ENCODE data around the gene IFT122.
A peak's percentile ranks its signal among the peaks of the same experiment; 100 is the strongest.
"Not testable (repeated sequence)": the region's sequence is repeated elsewhere in the genome, so short reads cannot be mapped to it uniquely, and the experiment has no call there.

Gene IFT122

DNA sequence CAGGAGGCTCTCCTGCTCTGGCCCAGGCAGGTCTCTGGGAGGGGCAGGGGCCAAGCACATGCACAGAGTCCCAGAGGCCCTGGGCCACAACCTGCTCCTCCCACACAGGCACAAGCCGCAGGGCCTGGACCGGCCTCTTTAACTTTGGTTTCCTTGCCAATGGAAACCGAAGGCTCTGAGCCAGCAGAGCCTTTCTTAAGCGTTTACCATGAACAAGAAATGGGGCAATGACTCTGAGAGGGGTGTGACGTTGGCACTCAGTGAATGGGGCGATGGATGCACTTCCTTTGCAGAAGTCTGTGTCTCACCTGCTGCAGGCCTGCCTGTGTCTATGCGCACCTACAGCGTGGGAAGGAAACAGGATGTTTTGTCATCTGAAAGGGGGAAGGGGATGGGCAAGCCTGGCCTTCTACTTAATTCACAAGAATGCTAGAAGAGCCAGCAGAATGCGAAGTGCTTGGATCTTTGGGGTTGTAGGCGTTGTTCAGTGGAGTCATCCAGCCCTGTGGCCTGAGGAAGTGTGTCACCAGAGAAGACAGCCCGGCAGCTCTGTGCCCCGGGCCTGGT is 41.8 kb downstream of the IFT122 start:
- no peak for FAIRE-seq
- no peak for DNase-seq (ENCODE audit: insufficient read length, low spot score)
- TF ChIP-seq POU2F2 (IDR thresholded peaks at IDR 0.05; ENCODE audit: low read depth, low read length) = no peak
- no peak for TF ChIP-seq PAX5 (IDR thresholded peaks at IDR 0.05; ENCODE audit: insufficient read depth, low read length, severe bottlenecking)
- no peak for TF ChIP-seq POLR2A (IDR thresholded peaks at IDR 0.05; ENCODE audit: low read depth, low read length)
- TF ChIP-seq TAF1 (IDR thresholded peaks at IDR 0.05; ENCODE audit: low read depth, low read length) = no peak
- no peak for TF ChIP-seq SPI1 (IDR thresholded peaks at IDR 0.05; ENCODE audit: low read depth, low read length)
- TF ChIP-seq POLR2AphosphoS5 (IDR thresholded peaks at IDR 0.05; ENCODE audit: low read depth, low read length) = no peak

DNA sequence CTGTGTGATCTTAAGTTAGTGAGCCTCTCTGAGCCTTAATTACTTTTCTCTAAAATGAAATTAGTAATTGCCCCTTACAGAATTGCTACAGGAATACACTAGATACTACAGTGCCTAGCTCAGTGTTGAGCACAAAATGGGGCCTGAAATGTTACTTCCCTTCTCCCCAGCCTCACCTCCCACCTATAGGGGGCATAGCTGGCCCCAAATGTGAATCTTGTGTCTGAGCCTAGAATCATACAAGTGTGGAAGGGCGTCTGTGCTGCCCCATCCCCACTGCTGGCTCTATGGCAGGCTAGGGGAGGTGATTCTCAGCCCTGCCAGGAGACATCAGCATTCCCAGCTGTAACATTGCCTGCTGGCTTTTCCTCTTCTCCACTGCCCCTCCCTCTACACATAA is 42.7 kb downstream of the IFT122 start:
- no peak for DNase-seq (ENCODE audit: insufficient read length, low spot score)
- FAIRE-seq = no peak
- TF ChIP-seq POLR2A (IDR thresholded peaks at IDR 0.05; ENCODE audit: low read depth, low read length) = no peak
- TF ChIP-seq POU2F2 (IDR thresholded peaks at IDR 0.05; ENCODE audit: low read depth, low read length) = no peak
- no peak for TF ChIP-seq TAF1 (IDR thresholded peaks at IDR 0.05; ENCODE audit: low read depth, low read length)
- no peak for TF ChIP-seq POLR2AphosphoS5 (IDR thresholded peaks at IDR 0.05; ENCODE audit: low read depth, low read length)
- no peak for TF ChIP-seq PAX5 (IDR thresholded peaks at IDR 0.05; ENCODE audit: insufficient read depth, low read length, severe bottlenecking)
- TF ChIP-seq SPI1 (IDR thresholded peaks at IDR 0.05; ENCODE audit: low read depth, low read length) = no peak

DNA sequence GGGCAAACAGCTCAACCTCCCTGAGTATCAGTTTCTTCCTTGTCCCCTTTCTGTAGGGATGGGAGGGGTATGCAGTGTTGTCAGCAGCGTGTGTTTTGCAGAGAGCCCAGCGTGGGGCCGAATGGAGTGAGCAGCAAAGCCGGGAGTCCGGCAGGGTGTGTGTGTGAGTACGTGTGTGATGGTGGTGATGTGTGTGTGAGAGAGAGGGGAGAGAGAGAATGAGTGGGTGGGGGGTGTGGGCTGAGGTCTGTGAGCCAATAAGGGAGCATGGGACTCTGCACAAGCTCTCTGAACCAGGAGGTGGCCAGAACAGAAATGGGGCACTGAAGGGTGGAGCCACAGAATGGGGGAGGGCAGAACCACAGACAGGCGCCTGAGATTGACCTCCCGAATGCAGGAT is 43.8 kb downstream of the IFT122 start:
- FAIRE-seq (no peak), DNase-seq (ENCODE audit: insufficient read length, low spot score) (no peak)
- TF ChIP-seq TAF1 (IDR thresholded peaks at IDR 0.05; ENCODE audit: low read depth, low read length) = no peak
- no peak for TF ChIP-seq SPI1 (IDR thresholded peaks at IDR 0.05; ENCODE audit: low read depth, low read length)
- TF ChIP-seq POLR2A (IDR thresholded peaks at IDR 0.05; ENCODE audit: low read depth, low read length) = no peak
- no peak for TF ChIP-seq POU2F2 (IDR thresholded peaks at IDR 0.05; ENCODE audit: low read depth, low read length)
- TF ChIP-seq POLR2AphosphoS5 (IDR thresholded peaks at IDR 0.05; ENCODE audit: low read depth, low read length) = no peak
- TF ChIP-seq PAX5 (IDR thresholded peaks at IDR 0.05; ENCODE audit: insufficient read depth, low read length, severe bottlenecking) = no peak

DNA sequence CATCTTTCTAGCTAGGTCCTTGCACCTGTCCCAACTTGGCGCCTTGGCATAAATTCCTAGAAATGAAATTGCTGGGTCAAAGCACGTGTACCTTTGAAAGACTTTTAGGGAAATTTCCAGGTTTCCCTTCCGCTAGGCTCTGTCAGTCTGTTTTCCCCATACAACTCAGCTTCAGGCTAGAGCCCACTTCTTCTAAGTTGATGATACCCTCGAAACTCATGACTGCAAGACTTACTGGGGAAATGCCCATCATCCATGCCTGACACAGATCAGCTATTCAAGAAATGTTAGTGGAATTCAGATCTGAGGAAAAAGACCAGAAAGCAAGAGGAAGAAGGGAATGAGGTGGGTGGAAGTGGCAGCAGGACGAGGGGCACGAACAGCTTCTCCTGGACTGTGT is 45.1 kb downstream of the IFT122 start:
- not testable (repeated sequence) for DNase-seq (ENCODE audit: insufficient read length, low spot score); FAIRE-seq

GRCh38 chr3:129485721-129486663 is 46.0 kb downstream of the IFT122 start:
- no peak for FAIRE-seq
- no peak for DNase-seq (ENCODE audit: insufficient read length, low spot score)
- TF ChIP-seq POU2F2 (IDR thresholded peaks at IDR 0.05; ENCODE audit: low read depth, low read length) (no peak), POLR2A (IDR thresholded peaks at IDR 0.05; ENCODE audit: low read depth, low read length) (no peak), POLR2AphosphoS5 (IDR thresholded peaks at IDR 0.05; ENCODE audit: low read depth, low read length) (no peak), SPI1 (IDR thresholded peaks at IDR 0.05; ENCODE audit: low read depth, low read length) (no peak), TAF1 (IDR thresholded peaks at IDR 0.05; ENCODE audit: low read depth, low read length) (no peak)

GRCh38 chr3:129486664-129487035 is 46.6 kb downstream of the IFT122 start:
- FAIRE-seq (no peak), DNase-seq (ENCODE audit: insufficient read length, low spot score) (no peak)
- TF ChIP-seq POU2F2 (IDR thresholded peaks at IDR 0.05; ENCODE audit: low read depth, low read length) (no peak), PAX5 (IDR thresholded peaks at IDR 0.05; ENCODE audit: insufficient read depth, low read length, severe bottlenecking) (no peak), POLR2A (IDR thresholded peaks at IDR 0.05; ENCODE audit: low read depth, low read length) (no peak), TAF1 (IDR thresholded peaks at IDR 0.05; ENCODE audit: low read depth, low read length) (no peak), POLR2AphosphoS5 (IDR thresholded peaks at IDR 0.05; ENCODE audit: low read depth, low read length) (no peak), SPI1 (IDR thresholded peaks at IDR 0.05; ENCODE audit: low read depth, low read length) (no peak)

DNA sequence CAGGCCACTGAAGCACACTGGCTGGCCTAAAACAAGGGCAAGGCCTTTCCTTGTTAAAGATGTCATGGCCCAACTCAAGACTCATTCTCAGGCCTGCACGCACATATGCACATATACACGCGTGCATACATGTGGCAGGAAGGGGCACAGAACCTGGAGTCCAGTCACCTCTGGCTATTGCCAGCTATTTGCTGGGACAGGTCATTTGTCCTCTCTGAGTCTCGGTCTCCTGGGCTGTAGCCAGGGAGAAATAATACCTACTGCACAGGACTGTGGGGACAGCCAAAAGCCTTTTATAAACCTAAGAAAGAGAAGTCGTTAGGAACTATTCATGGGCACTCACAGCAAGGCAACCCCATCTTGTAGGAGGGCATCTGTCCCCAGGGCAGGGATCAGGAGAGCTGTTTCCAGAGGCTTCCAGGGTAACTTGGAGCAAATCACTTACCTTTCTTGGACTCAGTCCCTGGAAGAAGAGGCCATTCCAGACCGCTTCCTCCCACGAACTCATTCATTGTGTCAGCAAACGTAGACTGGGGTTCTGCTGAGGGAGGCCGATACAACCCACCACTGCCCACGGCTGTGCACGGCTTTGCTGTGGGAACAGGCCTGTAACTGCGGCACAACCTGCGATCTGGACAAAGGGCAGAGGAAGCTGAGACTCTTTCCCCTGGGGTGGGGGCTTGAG is 47.3 kb downstream of the IFT122 start:
- no peak for FAIRE-seq
- no peak for DNase-seq (ENCODE audit: insufficient read length, low spot score)
- TF ChIP-seq TAF1 (IDR thresholded peaks at IDR 0.05; ENCODE audit: low read depth, low read length) (no peak), SPI1 (IDR thresholded peaks at IDR 0.05; ENCODE audit: low read depth, low read length) (no peak), POLR2A (IDR thresholded peaks at IDR 0.05; ENCODE audit: low read depth, low read length) (no peak), POLR2AphosphoS5 (IDR thresholded peaks at IDR 0.05; ENCODE audit: low read depth, low read length) (no peak), POU2F2 (IDR thresholded peaks at IDR 0.05; ENCODE audit: low read depth, low read length) (no peak), PAX5 (IDR thresholded peaks at IDR 0.05; ENCODE audit: insufficient read depth, low read length, severe bottlenecking) (no peak)

- DNase-seq (ENCODE audit: insufficient read length, low spot score); FAIRE-seq: not testable (repeated sequence)
Measured at GRCh38 chr3:129487868-129488335, 47.9 kb downstream of the IFT122 start.

DNA sequence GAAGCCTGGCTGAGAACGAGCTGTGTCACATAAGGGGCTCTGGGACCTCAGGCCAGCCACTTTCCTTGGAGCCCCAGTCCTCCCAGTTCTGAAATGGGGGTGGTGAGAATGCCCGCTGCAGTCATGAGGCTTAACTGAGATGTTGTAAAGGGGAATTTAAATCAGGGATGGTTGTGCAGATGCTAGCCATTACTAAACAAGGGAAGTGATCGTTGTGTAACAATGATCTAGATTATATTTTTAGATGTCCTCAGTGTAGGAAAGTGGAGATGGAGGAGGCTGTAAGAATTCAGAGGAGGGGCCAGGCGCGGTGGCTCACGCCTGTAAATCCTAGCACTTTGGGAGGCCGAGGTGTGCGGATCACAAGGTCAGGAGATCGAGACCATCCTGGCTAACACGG is 49.2 kb downstream of the IFT122 start:
- DNase-seq (ENCODE audit: insufficient read length, low spot score); FAIRE-seq: not testable (repeated sequence)

GRCh38 chr3:129490273-129490675 is 50.2 kb downstream of the IFT122 start:
- no peak for TF ChIP-seq SPI1 (IDR thresholded peaks at IDR 0.05; ENCODE audit: low read depth, low read length)
- TF ChIP-seq POLR2A (IDR thresholded peaks at IDR 0.05; ENCODE audit: low read depth, low read length) = no peak
- no peak for TF ChIP-seq TAF1 (IDR thresholded peaks at IDR 0.05; ENCODE audit: low read depth, low read length)
- TF ChIP-seq PAX5 (IDR thresholded peaks at IDR 0.05; ENCODE audit: insufficient read depth, low read length, severe bottlenecking) = no peak
- no peak for TF ChIP-seq POLR2AphosphoS5 (IDR thresholded peaks at IDR 0.05; ENCODE audit: low read depth, low read length)
- no peak for TF ChIP-seq POU2F2 (IDR thresholded peaks at IDR 0.05; ENCODE audit: low read depth, low read length)
- peak; percentile 64 for FAIRE-seq
- peak; percentile 70 for DNase-seq (ENCODE audit: insufficient read length, low spot score)

DNA sequence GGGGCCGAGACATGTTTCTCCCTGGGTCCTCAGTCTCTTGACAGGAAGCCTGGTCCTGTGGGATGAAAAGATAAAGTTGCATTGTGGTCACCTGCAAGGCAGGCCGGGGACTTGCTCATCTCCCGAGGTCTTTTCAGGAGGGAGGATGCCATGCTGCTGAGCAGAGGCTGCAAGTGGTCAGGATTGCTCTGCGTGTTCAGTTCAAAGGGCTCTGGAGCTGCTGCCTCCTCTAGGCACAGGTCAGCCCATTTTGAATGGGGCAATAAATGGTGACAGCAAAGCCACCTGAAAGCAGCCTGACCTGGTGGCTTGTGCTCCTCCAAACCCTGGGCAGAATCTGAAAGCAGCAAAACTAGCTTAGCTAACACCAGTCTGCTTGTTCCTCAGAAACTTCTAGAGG is 51.1 kb downstream of the IFT122 start:
- FAIRE-seq; DNase-seq (ENCODE audit: insufficient read length, low spot score): not testable (repeated sequence)

Measured in GM12891 (cell line).